ENCODE measurements around the gene SPEG.

The SPEG gene

GRCh38 chr2:219512524-219513216, 78.0 kb downstream of the SPEG start:
- DNase-seq (ENCODE audit: low read depth in 3 of 3): no peak

DNA sequence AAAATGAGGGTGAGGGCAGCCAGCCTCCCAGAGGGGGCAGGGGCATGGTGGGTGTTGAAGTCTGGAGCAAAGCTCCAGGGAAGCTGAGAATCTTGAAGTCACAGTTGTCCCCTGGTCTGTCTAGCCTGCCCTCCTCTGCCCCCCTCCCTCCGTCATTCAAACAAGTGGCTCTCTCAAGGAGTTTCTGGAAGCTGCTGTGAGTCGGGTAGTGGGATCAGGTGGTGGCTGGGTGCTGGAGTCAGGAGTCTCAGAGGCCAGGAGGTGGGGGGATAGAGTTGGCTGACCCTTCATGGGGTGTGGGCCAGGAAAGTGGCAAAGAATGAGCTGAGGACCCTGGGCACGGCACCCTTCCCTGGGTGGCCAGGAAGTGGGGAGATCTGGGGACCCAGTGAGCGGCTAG, 79.1 kb downstream of the SPEG start:
- no peak for DNase-seq (ENCODE audit: low read depth in 3 of 3)

- DNase-seq (ENCODE audit: low read depth in 3 of 3): no peak
Observed at GRCh38 chr2:219514196-219514761, 79.6 kb downstream of the SPEG start, which contains the start of gene ASIC4. ASIC4 (plus strand) TSS chr2:219514482; CDS start chr2:219514725, 243 bp downstream.

DNA sequence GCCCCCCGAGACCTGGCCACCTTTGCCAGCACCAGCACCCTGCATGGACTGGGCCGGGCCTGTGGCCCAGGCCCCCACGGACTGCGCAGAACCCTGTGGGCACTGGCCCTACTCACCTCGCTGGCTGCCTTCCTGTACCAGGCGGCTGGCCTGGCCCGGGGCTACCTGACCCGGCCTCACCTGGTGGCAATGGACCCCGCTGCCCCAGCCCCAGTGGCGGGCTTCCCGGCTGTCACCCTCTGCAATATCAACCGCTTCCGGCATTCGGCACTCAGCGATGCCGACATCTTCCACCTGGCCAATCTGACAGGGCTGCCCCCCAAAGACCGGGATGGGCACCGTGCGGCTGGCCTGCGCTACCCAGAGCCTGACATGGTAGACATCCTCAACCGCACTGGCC, 80.2 kb downstream of the SPEG start:
- DNase-seq (ENCODE audit: low read depth in 3 of 3): no peak

GRCh38 chr2:219515874-219516629, 81.4 kb downstream of the SPEG start:
- no peak for DNase-seq (ENCODE audit: low read depth in 3 of 3)

- DNase-seq (ENCODE audit: low read depth in 3 of 3): no peak
Observed at GRCh38 chr2:219516888-219517287, 82.2 kb downstream of the SPEG start.

DNA sequence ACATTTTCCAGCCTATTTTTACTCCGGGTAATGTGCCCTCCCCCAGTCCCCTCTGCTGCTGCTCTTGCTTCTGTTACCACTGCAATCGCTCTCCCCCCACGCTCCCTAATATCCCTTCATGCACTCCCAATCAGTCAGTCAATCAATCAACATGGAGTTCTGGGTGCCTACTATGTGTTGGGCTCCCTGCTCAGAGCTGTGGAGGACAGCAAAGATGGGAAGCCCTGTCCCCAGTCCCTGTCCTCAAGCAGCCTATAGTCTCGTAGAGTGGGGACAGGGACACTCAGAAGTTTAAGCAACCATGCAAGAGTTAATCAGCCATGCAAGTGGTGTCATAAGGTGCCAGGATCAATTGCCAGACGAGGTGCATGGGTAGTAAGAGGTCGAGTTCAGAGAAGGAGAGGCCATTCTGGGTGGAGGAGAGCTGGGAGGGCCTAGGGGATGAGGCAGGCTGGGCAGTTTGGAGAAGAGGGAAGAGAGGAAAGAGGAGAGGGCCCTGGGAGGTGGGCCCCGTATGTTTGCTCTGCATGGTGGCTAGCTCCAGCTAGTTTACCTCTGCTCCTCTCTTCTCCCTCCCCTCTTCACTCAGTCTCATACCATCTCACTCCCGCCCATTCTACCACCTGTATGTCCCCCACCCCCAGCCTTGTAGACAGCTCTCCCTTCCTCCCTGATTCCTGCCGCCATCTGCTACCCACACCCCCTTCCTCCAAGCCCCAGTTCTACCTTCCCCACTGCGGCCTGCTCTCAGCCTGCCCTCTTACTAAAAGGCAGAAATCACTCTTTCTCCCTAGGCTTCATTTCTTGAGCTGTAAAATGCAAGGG, 83.5 kb downstream of the SPEG start:
- no peak for DNase-seq (ENCODE audit: low read depth in 3 of 3)

DNA sequence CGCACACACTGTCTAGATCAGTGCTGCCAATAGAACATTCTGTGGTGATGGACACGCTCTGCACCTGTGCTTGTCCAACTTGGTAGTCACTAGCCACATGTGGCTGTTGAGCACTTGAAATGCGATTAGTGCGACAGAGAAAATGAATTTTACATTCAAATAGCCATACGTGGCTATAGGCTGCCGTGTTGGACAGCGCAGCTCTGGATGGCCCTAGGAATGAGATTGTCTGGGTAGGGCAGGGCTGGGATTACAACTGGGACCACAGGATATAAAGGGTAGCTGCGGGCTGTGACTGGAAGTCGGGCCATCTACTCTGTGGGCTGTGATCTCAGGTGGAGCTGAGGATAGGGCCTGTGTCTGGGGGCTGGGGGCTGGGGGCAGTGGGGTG, 84.9 kb downstream of the SPEG start:
- DNase-seq (ENCODE audit: low read depth in 3 of 3): no peak

DNA sequence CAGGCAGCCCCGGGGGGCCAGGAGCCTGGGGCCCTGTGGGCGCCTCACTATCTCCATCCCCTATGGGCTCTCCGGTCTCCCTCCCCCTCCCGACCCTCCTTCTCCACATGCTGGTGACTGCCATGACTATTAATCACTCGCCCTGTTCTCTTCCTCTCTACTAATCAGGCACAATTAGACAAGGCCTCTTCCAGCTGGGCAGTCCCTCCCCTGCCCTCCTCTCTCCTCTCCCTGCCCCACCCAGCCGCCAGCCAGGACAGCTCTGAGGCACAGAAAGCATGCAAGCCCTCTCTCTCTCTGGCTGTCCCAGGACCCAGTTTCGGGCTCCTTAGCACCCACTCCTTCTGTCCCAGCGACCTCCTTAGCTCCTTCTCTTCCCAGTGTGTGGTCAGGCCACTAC, 85.4 kb downstream of the SPEG start:
- no peak for DNase-seq (ENCODE audit: low read depth in 3 of 3)

GRCh38 chr2:219521066-219521880, 86.6 kb downstream of the SPEG start:
- DNase-seq (ENCODE audit: low read depth in 3 of 3): no peak

DNA sequence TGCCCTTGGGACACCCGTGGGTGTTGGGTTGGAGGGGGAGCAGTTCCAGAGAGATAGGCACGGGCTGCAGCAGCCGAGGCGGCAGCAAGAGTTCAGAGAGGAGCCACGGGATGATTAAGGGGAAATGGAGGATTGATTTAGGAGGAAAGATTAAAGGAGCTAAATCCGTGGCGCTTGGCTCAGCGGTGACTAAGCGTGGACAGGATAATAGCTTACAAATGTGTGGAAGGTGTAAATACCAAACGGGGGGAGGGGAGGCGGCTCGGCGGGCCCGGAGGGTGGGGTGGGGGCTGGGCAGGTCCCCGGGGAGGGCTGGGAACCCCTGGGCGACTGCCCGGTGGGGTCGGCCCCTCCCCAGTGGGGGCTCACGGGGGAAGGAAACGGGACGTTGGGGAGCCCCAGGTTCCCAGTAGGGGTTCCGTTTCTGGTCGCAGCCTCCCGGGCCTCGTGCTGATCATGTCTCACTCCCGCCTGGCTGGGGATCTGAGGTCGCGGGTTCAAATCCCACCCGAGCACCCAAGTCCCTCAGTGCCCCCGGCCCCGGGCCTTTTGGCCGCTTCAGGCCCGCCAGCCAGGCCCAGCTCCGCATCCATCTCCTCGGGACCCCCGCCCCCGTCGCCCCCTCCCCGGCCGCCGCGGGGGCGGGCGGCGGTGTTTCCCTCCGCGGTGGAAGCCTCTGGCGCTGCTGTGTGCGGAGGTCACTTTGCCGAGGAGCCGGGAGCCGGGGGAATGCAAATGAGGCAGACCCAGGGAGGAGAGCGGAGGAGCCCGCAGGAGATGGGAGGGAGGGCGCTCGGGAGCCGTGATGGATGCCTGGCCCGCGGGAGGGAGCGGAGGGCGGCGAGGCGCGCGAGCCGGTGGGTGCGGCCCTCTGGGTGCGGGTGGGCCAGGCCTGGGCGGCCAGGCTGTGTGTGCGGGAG, 87.7 kb downstream of the SPEG start:
- no peak for DNase-seq (ENCODE audit: low read depth in 3 of 3)

DNA sequence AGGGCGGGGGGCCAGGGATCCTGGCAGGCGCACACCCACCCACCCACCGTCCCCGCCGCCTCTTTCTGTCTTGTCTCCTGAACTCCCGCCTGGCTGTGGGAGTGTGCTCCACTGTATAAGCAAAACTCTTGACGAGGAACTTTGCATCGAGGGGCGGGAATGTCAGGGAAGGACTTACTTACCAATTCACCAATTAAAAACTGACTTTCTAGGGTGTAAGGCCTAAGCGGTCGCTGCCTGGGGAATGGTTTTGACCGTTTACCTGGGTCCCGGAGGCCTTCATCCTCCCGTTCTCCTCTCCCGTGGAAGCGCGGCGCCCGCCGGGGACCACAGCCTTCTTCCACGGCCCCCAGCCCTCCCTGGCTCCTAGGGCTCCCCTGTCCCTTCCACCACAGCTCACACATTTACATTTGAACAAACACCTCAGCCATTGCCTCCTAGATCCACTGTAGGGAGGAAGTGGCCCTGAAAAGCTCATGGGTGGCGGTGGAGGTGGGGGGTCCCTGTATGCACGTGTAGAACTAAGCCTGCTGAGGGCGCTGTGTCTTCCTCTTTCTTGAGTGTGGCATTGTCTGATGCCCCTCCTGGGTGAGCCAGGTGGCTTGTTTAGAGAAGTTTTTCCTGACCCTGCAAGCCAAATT, 88.5 kb downstream of the SPEG start:
- DNase-seq (ENCODE audit: low read depth in 3 of 3): no peak

DNA sequence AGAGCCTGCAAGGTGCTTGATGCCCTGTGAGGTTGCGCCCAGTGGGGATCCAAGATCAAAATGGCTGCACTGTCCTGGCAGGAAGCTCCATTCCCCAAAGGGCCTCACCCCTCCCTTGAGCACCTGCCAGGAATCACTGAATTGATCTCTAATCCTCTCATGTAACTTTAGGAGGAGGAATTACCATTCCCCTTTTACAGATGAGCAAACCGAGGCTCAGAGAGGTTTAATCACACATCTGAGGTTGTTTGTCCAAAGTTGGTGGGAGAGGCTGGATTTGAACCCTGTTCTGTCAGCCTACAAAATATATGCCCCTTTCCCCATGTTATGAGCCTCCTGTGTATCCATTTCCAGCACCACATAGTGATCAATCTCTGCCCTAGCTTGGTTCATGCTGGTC, 90.2 kb downstream of the SPEG start:
- DNase-seq (ENCODE audit: low read depth in 3 of 3): no peak

GRCh38 chr2:219525533-219526232, 91.0 kb downstream of the SPEG start:
- no peak for DNase-seq (ENCODE audit: low read depth in 3 of 3)

- DNase-seq (ENCODE audit: low read depth in 3 of 3): no peak
Observed at GRCh38 chr2:219526320-219527075, 91.9 kb downstream of the SPEG start.

DNA sequence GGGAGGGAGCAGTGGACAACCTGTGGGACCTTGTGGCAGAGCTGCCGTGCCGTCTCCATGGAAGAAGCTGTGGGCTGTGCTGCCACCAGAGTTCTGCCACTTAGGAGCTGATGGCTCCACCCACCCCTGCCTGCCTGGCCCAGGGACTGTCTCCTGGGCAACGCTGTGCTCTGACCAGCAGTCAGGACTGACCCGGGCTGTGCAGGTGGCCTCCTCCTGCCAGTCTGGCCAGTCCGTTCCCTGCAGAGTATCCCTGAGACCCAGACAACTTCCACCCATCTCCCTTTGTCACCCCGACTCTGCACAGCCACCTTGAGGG, 92.4 kb downstream of the SPEG start:
- no peak for DNase-seq (ENCODE audit: low read depth in 3 of 3)

DNA sequence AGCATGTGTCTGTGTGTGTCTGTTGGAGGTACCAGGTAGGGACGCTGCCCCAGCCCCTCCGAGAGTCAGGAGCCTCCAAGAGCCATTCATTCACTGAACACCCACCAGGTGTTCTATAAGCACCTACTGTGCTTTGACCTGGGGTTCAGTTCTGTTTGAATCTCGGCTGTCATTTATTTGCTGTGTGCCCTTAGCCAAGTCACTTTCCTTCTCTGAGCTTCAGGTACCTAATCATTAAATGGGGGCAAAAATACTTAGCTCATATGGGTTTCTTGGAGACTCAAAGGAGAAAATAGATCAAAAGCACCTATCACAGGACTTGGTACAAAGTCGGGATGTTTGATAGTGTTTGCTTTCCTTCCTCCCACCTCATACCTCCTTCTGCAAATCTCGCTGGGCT, 92.8 kb downstream of the SPEG start:
- DNase-seq (ENCODE audit: low read depth in 3 of 3): no peak
